HK-2 (cell line): ENCODE measurements around the gene FBXL13.
"Not testable (repeated sequence)": the region's sequence is repeated elsewhere in the genome, so short reads cannot be mapped to it uniquely, and the experiment has no call there.

Experiments
- DNase-seq: peaks from one replicate; pipeline ENCODE4 v3.0.0-alpha.2; 2018; ENCODE audit not compliant: unreplicated experiment

The FBXL13 gene

DNA sequence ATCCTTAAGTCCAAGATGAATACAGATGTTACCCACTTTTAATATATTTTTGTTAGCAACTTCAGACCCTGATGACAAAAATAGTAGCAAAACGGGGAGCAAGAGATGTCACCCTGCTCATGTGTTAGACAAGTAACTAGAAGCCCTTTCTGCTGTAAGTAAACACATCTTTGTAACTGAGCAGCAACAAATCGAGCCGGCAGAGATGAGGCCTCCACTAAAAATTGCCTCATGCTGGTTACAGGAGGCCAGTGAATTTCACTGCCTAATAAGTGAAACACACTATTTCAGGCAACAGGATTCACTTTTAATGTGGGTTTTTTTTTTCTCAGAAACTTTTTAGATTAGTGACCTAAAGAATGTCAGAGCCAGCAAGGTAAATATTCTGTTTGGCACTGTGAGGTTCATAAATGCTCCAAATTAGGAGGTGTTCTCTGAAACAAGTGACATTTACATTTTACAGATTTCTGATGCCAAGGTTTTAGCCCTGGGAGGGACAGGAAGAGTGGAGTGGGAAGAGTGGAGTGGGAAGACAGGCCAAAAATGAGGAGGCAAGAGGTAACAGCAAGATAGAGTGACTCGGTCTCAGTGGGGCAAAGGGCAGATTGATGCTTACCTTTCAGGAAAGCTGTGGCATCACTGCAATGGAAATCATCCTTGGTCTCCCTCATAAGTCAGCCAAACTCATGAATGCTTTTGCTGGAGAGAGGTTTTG is 215.4 kb downstream of the FBXL13 start:
- DNase-seq: no peak

DNA sequence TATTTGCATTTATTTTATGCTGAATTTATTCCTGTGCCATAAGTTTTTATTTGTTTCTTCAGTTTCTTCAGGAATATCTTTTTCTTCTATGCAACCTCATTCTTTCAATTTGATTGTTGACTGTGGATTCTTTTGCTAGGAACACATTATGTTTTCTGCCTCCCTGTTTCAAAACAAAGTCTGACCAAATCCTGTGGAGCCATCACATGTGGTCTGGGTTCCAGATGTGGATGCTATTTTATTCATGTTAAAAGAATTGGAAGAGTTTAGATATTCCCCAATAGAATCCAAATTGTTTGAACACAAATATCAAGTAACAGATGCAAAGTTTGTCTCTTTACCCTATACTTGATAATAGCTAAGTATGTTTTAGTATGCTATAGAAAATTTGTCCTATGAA is 218.6 kb downstream of the FBXL13 start:
- no peak for DNase-seq

DNA sequence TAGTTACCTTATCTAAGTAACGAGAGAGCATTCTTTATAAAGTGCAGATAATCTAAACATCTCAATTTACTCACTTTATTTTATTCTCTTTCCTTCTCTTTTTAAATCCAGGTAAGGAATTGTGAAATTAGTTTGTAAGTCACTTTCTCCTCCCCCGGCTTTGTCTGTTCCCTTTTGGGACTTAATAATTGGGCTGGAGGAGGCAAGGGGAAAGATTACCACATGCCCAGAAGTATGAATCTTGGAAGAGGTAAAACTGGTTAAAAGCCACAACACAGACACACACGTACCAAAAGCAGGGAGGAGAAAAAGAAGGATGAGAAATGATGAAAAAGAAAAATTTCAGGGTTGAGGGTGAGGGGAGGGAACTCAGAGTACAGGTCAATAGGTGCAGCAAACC is 225.1 kb downstream of the FBXL13 start:
- DNase-seq: no peak

- DNase-seq: no peak
These were observed 225.5 kb downstream of the FBXL13 start for GRCh38 chr7:102849079-102849478.

GRCh38 chr7:102845346-102845745 is 229.2 kb downstream of the FBXL13 start:
- DNase-seq: no peak

- no peak for DNase-seq
These were observed 230.7 kb downstream of the FBXL13 start for GRCh38 chr7:102843850-102844249.

- no peak for DNase-seq
These were observed 232.3 kb downstream of the FBXL13 start for GRCh38 chr7:102842284-102842683.

DNA sequence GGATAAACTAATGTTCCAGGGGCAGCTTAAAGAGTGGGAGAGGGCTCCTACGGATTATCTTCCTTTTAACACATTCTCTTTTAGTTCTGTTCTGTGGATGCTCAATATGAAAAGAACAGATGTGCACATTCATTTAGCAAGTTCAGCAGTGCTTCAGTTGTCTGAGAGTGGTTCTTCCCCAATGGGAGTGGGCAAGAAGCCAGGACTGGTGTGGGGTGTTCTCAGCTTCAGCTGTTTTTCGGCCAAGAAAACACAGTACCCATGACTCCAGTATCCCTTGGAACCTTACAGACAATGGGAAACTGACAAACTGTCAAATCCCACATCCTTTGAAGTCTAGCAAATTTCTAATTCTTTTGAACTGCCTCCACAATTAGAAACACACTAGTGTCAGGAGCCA is 233.3 kb downstream of the FBXL13 start:
- no peak for DNase-seq

DNA sequence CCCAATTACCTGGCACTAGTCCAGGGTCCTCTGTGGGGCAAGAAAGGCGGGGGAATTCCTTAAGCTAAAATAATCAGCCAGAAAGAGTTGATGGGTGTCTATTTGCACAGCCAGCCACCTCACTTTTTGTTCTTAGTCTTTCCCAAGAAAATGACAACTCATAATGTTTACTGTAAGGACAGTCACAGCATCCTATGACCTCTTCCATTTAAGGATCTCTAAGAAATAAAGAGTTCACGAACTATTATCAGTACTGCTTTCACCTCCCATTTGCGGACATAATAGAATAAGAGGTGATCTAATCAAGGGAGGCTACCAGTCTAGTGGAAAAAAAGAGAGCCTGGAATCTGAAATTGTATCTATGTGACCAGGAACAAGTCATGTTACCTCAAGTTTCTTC is 234.2 kb downstream of the FBXL13 start:
- no peak for DNase-seq

GRCh38 chr7:102838572-102839101 is 236.0 kb downstream of the FBXL13 start:
- not testable (repeated sequence) for DNase-seq

GRCh38 chr7:102837802-102838201 is 236.8 kb downstream of the FBXL13 start:
- no peak for DNase-seq

DNA sequence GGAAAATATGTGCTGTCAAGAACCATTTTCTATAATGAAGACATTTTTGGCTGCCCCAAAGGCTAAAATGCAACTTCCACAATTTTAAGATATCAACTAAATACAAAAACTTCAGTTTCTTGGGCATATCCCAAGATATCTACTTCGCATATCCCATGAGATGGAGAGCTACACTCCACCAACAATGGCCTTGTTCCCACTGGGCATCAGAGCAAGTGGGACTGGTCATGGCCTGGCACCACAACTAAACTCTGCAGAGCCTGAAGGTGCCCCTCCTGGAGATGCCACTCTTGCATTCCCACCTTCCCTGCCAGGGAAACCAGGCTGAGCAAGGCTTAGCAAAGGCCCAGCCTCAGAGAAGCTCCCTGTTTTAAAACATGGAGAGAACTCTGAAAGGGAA is 237.6 kb downstream of the FBXL13 start:
- no peak for DNase-seq

DNA sequence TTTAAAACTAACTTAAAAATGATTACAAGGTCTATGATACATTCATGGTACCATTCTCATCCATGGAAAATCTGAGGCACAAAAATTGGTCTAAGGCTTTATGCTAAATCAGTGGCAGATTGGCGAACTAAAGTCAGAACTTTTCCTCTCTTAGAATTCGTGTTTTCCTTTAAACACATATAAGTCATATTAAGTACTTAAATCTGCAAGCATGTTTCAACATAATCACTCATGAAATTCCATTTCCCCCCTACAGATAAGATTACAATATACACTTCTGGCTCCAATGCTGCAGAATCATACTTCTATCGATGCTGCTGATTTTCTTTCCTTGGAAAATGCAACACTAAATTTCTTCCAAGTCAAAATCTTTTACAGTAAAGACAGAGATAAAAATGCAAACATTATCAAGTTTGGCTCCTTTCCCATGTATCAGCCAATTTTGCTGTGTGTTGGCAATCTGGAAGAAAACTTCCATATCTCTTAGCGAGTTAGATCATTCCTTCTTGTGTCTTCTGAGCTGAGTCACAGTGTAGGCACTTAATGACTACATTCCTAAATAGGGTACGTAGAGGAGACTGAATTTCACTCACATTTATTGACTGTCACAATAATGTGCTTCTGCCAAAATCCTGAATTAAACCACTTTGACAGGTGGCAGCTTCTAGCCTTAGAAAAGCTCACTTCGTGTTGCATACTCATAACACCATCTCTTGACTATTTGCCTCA is 238.2 kb downstream of the FBXL13 start:
- no peak for DNase-seq

GRCh38 chr7:102834999-102835398 is 239.6 kb downstream of the FBXL13 start:
- DNase-seq: peak; percentile 29

GRCh38 chr7:102834466-102834865 is 240.1 kb downstream of the FBXL13 start:
- DNase-seq: no peak

DNA sequence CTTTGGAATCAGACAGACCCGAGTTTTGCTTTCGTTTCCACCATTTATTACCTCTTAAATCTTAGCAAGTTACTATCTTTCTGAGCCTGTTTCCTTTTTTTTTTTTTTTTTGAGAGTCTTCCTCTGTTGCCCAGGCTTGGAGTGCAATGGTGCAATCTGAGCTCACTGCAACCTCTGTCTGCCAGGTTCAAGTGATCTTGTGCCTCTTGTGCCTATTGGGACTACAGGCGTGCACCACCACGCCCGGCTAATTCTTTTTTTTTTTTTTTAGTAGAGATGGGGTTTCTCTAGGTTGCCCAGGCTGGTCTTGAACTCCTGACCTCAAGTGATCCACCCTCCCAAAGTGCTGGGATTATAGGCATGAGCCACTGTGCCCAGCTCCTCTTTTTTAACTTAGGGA is 241.3 kb downstream of the FBXL13 start:
- DNase-seq: no peak

DNA sequence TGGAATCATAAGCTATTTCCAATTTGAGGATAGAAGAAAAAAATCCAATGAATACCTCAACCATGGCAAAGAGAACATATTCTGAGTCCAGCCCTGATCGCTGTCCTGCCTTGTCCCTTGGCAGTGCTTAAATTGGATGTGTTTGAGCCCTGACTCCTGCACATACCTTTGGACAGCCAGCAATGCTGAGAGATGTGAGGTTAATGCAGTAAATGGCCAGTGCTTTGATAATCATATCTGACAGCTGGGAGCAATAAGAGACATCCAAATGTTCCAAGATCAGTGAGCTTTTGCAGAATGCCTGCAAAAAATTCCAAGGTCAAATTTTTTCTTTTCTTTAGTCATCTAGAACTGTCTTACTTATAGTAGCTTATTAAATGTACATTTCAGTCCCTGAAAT is 241.9 kb downstream of the FBXL13 start:
- DNase-seq: no peak

GRCh38 chr7:102830197-102830596 is 244.4 kb downstream of the FBXL13 start:
- no peak for DNase-seq

DNA sequence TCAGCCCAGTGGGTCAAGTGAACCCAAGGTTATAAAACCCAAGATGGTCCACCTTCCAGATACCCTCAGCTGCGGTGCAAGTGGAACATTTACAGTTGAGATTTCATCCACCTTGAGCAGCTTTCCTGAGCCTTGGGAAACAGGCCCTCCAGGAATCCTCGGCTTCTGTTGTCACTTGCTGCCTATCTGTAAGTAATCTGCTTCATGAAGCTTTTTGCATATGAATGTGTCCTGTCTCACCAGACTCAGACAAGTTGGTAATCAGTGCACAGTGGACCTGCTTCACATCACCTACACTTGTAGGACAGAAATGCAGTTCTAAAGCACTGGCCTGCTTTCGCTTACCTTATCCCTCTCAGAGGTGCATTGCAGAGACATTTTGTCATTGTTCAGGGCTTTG is 245.5 kb downstream of the FBXL13 start:
- no peak for DNase-seq

DNA sequence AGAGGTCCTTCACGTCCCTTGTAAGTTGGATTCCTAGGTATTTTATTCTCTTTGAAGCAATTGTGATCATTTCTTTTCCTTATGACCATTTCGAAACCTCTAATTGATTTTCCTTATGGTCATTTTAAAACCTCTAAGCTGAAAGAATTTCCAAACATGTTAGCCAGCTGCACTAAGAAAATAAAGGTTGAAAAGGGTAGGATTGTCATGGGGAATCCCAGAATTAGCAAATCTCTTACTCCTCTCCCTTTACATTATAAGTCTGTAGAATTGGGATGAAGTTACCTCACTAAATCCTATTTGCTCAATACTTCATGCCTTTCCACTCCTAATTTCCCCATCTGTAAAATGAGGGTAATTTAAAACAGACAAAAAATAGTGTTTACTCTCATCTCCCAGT is 246.3 kb downstream of the FBXL13 start:
- DNase-seq: no peak

DNA sequence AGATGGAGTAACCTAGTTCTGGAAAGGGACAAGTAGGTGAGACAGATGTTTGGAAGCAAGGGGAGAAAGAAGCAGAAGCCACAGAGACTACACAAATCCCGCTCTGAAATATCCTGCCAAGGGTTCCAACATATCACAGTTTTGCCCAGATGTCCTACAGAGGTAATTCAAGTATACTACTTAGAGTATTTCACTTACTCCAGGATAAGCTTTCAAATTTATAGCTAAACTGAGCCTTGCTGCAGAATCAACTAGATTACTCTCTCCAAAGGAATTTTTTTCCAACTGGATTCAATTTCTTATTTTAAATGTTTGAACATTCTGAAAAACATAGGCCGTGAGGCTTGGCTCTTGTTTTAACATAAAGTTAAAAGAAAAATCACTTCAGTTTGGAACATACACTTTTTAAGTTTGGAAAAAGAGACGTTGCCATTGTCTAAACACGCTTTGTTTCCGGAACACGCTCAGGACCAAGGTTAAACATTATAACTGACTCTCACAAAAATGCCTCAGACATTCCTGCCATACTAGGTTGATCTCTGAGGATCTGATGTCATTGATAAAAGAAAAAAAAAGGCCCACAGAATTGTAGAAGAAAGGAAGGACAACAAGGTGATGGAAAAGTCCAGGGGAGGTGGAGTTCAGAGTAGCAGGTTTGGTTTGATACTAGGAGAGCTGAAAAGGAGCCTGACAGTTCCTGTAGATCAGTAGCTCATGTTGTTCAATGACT is 251.0 kb downstream of the FBXL13 start:
- DNase-seq: no peak

DNA sequence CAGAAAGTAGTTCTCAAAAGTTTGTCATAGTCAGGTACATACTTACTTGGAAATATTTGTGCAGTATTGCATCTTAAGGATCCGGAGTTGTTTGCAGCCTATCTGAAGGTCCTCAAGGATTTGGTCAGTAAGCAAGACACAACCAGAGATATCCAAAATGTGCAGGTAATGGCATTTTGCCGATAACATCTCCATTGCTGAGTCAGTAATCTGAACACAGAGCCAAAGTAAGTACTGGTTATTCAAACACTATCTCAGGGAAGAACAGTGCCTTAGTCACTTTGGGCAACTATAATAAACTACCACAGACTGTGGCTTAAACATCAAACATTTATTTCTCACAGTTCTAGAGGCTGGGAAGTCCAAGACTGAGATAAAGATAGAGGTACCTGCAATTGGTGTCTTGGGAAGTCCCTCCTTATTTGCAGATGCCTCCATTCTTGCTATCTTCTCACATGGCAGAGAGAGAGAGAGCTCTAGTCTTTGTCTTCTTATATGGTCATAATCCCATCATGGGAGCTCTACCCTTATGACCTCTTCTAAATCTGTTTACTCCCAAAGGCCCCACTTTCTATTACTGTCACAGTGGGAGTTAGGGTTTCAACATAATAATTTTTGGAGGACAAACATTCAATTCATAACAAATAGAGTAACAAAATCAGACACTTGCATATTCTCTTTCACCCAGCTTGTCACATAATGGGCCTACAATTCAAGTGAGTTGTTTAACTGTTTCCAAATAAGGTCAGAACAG is 252.4 kb downstream of the FBXL13 start:
- no peak for DNase-seq
